Heart left ventricle (tissue), 16 donors: ENCODE data around the gene PLCB1. TPM values are rescaled to one million over a fixed set of nuclear protein-coding genes. Genes with fewer than 3 reads are reported as not detected.
A peak's percentile ranks its signal among the peaks of the same experiment; 100 is the strongest.

Experiments used
- ATAC-seq, 4 donors: fragments of 200-7000 bp; cut with Tn5 transposase; one replicate each; pipeline ENCODE4 v1.9.1; 2020 to 2022; ENCODE audit warnings: moderate library complexity in 4 of 4, mild to moderate bottlenecking in 3 of 4, moderate number of reproducible peaks in 1 of 4
- DNase-seq, 5 donors: peaks; one replicate each; pipeline ENCODE4 v3.0.0-alpha.2; 2020
- H3K27ac ChIP-seq, 12 donors: fragments of 200-600 bp; sonication (generic) in 4 of 12; one replicate each; pipeline versions ENCODE4 v1.5.0 to v1.8.0; 2016 to 2022; ENCODE audit warnings: mild to moderate bottlenecking in 2 of 12
- H3K27me3 ChIP-seq, 9 donors: fragments of 200-600 bp; sonication (generic) in 2 of 9; one replicate each; pipeline versions ENCODE4 v1.5.1 to v1.8.0; 2016 to 2022; ENCODE audit warnings: mild to moderate bottlenecking in 3 of 9
- H3K36me3 ChIP-seq, 9 donors: fragments of 200-600 bp; sonication (generic) in 2 of 9; one replicate each; pipeline versions ENCODE4 v1.5.0 to v1.8.0; 2018 to 2022; ENCODE audit warnings: mild to moderate bottlenecking in 2 of 9
- H3K4me1 ChIP-seq, 12 donors: fragments of 200-600 bp; sonication (generic) in 4 of 12; one replicate each; pipeline versions ENCODE4 v1.5.0 to v1.8.0; 2016 to 2022; ENCODE audit warnings: mild to moderate bottlenecking in 3 of 12
- H3K4me3 ChIP-seq, 12 donors: fragments of 200-600 bp; sonication (generic) in 4 of 12; one replicate each; pipeline versions ENCODE4 v1.5.0 to v1.8.0; 2017 to 2022; ENCODE audit warnings: mild to moderate bottlenecking in 9 of 12, moderate library complexity in 4 of 12
- H3K9me3 ChIP-seq, 12 donors: fragments of 200-600 bp; sonication (generic) in 4 of 12; one replicate each; pipeline versions ENCODE4 v1.5.0 to v1.8.0; 2016 to 2022; ENCODE audit warnings: mild to moderate bottlenecking in 1 of 12
- POLR2A ChIP-seq, 2 donors: fragments of 450-650 bp; IDR thresholded peaks; one replicate each; pipeline ENCODE4 v1.6.1; 2017; ENCODE audit warnings: antibody characterized with exemption in 2 of 2, mild to moderate bottlenecking in 2 of 2, moderate library complexity in 2 of 2
- WGBS, 4 donors: extraction: QIAGEN DNeasy Blood & Tissue Kit in 2 of 4; methylation state at CpG; one replicate each; pipeline versions ENCODE4 v1.1.5 to v1.1.7; 2013 to 2018; 5-methylcytosine and 5-hydroxymethylcytosine counted together
- intact Hi-C, 10 donors: fragments of 100-400 bp; cut with DNase I; formaldehyde crosslinking; loops; one replicate each; pipeline versions ENCODE4 v1.11.1 to v1.14.2; 2022
- polyA plus RNA-seq, 2 donors: library from polyadenylated mRNA; stranded (reverse); fragments of 200-250 nt; gene quantifications; one replicate each; pipeline ENCODE4 v1.2.3, GENCODE V29; 2013
- total RNA-seq, 9 donors: library from RNA; depleted of rRNA in 2 of 9; stranded (reverse); fragments of >200 nt in 2 of 9; fragmentation: NEBNext Ultra II Directional in 3 of 9; extraction: Animal tissue kit (Norgen Biotek cat#: 25700) in 3 of 9; gene quantifications; one replicate each; pipeline versions ENCODE4 v1.1.0 to v1.2.4, GENCODE V29; 2016 to 2023
- TF ChIP-seq, protein P1 (sequence below), 12 donors: fragments of 200-600 bp; sonication (generic) in 4 of 12; IDR thresholded peaks; one replicate each; pipeline versions ENCODE4 v1.5.0 to v1.8.0; 2018 to 2022; ENCODE audit warnings: antibody characterized with exemption in 12 of 12, mild to moderate bottlenecking in 5 of 12
- donor health status: ischemic (EF 13 %, LVEDD 7.1; RV severe dilation, severe dysfunction).
- donor health status: healthy with polysubstance abuse.
- donor health status: DM: no; HTN: yes; CAD: no.
- donor health status: DM: no; HTN: no; CAD: no.
- donor health status: ischemic (EF 25% LVEDD 6.9; RV normal size, moderate dysfunction).
- donor health status: ischemic (EF 25% LVEDD 5.7; RV mildly dilated, moderate dysfunction).
- donor health status: healthy.
- donor health status: DM: yes; HTN: yes; CAD: no.
- donor health status: ischemic (EF 35%, LVEDD 5.7; RV mildly dilated, moderate dysfunction).
- donor health status: nonischemic (EF 11% LVEDD 7.7; RV severe dilation, severe dysfunction).
- donor health status: DM: yes; HTN: yes; CAD: no.
- donor health status: PGD.
- donor health status: ischemic (EF 29% LVEDD 5.4; RV normal size, mild dysfunction).
- donor health status: nonischemic (EF 23%, LVEDD 6.1; RV moderate dilation, normal function).

Gene PLCB1
- total and polyA plus RNA-seq, 11 donors, result 2.5 to 12.1 (median 7.4) TPM

DNA sequence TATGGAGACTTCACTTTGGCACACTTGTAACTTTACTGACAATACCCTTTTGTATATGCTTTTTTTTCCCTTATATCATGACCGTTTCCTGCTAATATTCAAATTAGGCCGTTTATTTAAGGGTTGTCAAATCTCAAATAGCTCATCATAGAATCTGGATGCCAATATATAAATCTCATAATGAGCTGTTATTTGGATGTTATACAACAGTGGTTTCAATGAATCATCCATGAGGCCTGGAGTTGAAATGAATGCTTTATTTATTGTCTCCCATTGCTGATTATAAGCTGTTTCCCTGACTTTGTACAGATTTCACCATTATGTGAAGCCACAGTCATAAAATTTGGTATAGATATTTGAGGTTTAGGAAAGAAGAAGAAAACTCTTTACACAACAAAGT lies 256.1 kb downstream of the PLCB1 start:
- Histone ChIP-seq H3K27ac (peak overlapping the region in 1 of 12 donors; percentile 14), H3K27me3 (no peaks in the 10 kb centered on the region), H3K4me1 (peaks cover 0 to 41% (median 13%) of the 10 kb centered on the region in 12 donors), H3K36me3 (no peaks in the 10 kb centered on the region), H3K9me3 (peaks cover 0 to 5% (median 0%) of the 10 kb centered on the region in 12 donors), H3K4me3 (no peak overlapping the region)
- 58 to 70% (median 64%) methylated on average over 2 of the region's 2 CpGs for WGBS, 4 donors
- TF ChIP-seq, protein P1, sequence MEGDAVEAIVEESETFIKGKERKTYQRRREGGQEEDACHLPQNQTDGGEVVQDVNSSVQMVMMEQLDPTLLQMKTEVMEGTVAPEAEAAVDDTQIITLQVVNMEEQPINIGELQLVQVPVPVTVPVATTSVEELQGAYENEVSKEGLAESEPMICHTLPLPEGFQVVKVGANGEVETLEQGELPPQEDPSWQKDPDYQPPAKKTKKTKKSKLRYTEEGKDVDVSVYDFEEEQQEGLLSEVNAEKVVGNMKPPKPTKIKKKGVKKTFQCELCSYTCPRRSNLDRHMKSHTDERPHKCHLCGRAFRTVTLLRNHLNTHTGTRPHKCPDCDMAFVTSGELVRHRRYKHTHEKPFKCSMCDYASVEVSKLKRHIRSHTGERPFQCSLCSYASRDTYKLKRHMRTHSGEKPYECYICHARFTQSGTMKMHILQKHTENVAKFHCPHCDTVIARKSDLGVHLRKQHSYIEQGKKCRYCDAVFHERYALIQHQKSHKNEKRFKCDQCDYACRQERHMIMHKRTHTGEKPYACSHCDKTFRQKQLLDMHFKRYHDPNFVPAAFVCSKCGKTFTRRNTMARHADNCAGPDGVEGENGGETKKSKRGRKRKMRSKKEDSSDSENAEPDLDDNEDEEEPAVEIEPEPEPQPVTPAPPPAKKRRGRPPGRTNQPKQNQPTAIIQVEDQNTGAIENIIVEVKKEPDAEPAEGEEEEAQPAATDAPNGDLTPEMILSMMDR (IDR thresholded peaks at IDR 0.05), result no peak
- TF ChIP-seq POLR2A (IDR thresholded peaks at IDR 0.05), result no peak
- intact Hi-C loops, result loop anchor here in 9 of 10 donors (2.0 to 10.0 kb wide), 10 partner anchors 143 to 346 kb away; partner anchors contain the start of gene PLCB1 (in 1 of the 9)
- no peak for DNase-seq
- peak in 1 of 4 donors; percentile 41 for ATAC-seq

DNA sequence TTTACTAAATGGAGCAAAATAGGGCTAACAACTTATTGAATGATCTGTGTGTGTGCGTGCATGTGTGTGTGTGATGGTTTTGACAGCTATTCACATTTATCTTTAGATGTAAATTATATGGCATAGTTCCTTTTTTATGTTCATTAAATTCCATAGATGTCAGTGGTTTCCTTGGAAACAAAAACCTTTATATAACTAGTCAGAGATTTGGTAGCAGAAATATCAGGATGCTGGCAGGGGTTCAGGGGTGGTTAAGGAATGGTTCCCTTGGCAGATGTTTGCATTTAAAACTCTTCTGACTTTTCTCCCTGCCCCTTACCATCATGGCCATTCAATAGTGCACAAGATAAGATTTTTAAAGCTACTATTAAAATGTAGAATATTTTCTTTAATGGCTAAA lies 256.6 kb downstream of the PLCB1 start:
- ATAC-seq (no peak), DNase-seq (no peak)
- intact Hi-C loops, result loop anchor here in 9 of 10 donors (1.0 to 10.0 kb wide), 13 partner anchors 144 to 346 kb away; partner anchors contain the start of gene PLCB1 (in 6 of the 9)
- peaks cover 0 to under 1% (median 0%) of the 10 kb centered on the region in 12 donors for H3K9me3 ChIP-seq
- peak overlapping the region in 1 of 12 donors; percentile 14 for H3K27ac ChIP-seq
- H3K36me3 ChIP-seq, result no peaks in the 10 kb centered on the region
- no peaks in the 10 kb centered on the region for H3K27me3 ChIP-seq
- no peak overlapping the region for H3K4me3 ChIP-seq
- TF ChIP-seq, protein P1 (IDR thresholded peaks at IDR 0.05), result no peak
- no peak for TF ChIP-seq POLR2A (IDR thresholded peaks at IDR 0.05)
- peaks cover 0 to 41% (median 13%) of the 10 kb centered on the region in 12 donors for H3K4me1 ChIP-seq
- WGBS, 4 donors, result 94 to 100% (median 98%) methylated on average over 1 of the region's 1 CpG

DNA sequence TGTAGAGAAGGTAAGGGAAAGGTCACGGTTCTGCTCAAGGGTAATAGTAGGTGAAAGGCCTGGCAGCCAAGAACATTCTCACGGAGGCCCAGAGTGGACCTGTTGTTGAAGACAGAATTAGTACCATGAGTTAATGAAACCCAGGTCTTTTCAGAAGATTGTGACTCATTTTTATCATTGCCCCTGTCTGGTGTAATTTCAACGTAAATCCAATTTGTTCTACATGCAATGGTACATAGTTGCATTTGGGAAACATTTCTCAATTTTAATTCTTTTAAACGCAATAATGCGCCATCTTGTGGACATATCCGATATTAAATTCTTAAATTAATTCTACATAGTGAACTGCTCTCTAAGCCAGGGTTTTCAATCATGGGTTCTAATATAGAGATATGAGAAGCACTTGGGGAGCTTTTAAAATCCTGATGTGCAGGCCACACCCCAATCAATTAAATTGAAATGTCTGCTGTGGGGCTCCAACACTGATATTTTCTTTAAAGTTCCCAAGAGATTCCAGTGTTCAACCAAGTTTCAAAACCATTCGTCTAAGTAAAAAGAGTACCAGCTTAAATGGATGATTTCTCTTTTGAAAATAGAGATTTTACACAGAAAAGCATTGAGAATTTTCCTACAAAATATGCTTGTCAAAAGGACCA lies 257.4 kb downstream of the PLCB1 start:
- peaks cover 0 to 41% (median 13%) of the 10 kb centered on the region in 12 donors for H3K4me1 ChIP-seq

More for the DNA sequence above, 257.4 kb downstream of the PLCB1 start:
- Histone ChIP-seq H3K9me3 (no peaks in the 10 kb centered on the region), H3K27me3 (no peaks in the 10 kb centered on the region), H3K4me3 (peak overlapping the region in 1 of 12 donors; percentile 12), H3K36me3 (no peaks in the 10 kb centered on the region), H3K27ac (peak overlapping the region in 5 of 12 donors; percentile 16 to 57 (median 48))
- WGBS, 4 donors, result 29 to 33% (median 31%) methylated on average over 7 of the region's 7 CpGs
- DNase-seq (no peak), ATAC-seq (peak in 3 of 4 donors; percentile 43 to 61 (median 58))
- intact Hi-C loops, result loop anchor here (1.0 to 10.0 kb wide), 16 partner anchors 145 to 455 kb away; partner anchors contain the start of gene PLCB1 (in 7 of the 10)
- TF ChIP-seq POLR2A (IDR thresholded peaks at IDR 0.05), result no peak
- TF ChIP-seq, protein P1 (IDR thresholded peaks at IDR 0.05), result peak; percentile 48 to 74 (median 63)
